ENCODE data around the gene NUP210L.
"Not testable (repeated sequence)": the region's sequence is repeated elsewhere in the genome, so short reads cannot be mapped to it uniquely, and the experiment has no call there.

GRCh38 chr1:153996882-153997281, 158.0 kb downstream of the NUP210L start:
- not testable (repeated sequence) for TF ChIP-seq CTCF, EP300, POLR2A (IDR thresholded peaks at IDR 0.05)

All from stomach (tissue), 4 donors.